HepG2 (cell line): ENCODE results near the gene GNG4. TPM values are rescaled to one million over a fixed set of nuclear protein-coding genes. Genes with fewer than 3 reads are reported as not detected.

Source experiments
- ATAC-seq: fragments of 200-7000 bp; cut with Tn5 transposase; 3 replicates; pipeline ENCODE4 v1.9.1; 2020; ENCODE audit warnings: mild to moderate bottlenecking, moderate library complexity
- BruUV-seq: library from RNA; stranded (reverse); fragments of 400-500 nt; replicated peaks from 2 replicates; lab custom pipeline; 2021; lab: Mats Ljungman, UMichigan
- CTCF ChIA-PET: fragments of 300-600 bp; formaldehyde crosslinking; extraction: SDS; loops from one replicate; lab custom pipeline; 2021; ENCODE audit warnings: low total read pairs, inconsistent platforms, low intra/inter-chr PET ratio; lab: Yijun Ruan, JAX
- POLR2A ChIA-PET: fragments of 350-600 bp; sonication (Branson Sonifier 250); formaldehyde crosslinking; loops from one replicate; lab custom pipeline; 2020; ENCODE audit warnings: antibody characterized with exemption, inconsistent platforms; lab: Yijun Ruan, JAX
- DNase-seq: peaks from one replicate; pipeline ENCODE4 v3.0.0-alpha.2; 2015; ENCODE audit warnings: low spot score
- FAIRE-seq: peaks from 3 replicates; lab custom pipeline; 2011; peaks lifted over from hg19 to GRCh38; lab: Jason Lieb, UNC
- H2AFZ ChIP-seq: one replicate; pipeline ENCODE4 v1.6.1; 2011; ENCODE audit warnings: low read length, inconsistent platforms
- H3K27ac ChIP-seq: fragments of 300-600 bp; 3 replicates; pipeline ENCODE4 v1.8.0; 2011; ENCODE audit warnings: mixed run types, mild to moderate bottlenecking, mixed read lengths, low read length, inconsistent platforms; ENCODE audit not compliant: insufficient read depth; ENCODE audit errors: extremely low read length
- H3K27me3 ChIP-seq, 2 experiments: fragments of 200-600 bp in 1 of 2; 2 replicates in 1 of 2; 3 replicates in 1 of 2; pipeline versions ENCODE4 v1.6.0 to v1.8.0; 2011; ENCODE audit warnings: low read length in 2 of 2, mild to moderate bottlenecking in 2 of 2, moderate library complexity in 2 of 2, inconsistent platforms in 1 of 2; ENCODE audit not compliant: insufficient read depth in 2 of 2, control insufficient read depth in 1 of 2
- H3K36me3 ChIP-seq, 2 experiments: fragments of 200-600 bp in 1 of 2; replicated peaks in 1 of 2; 2 replicates in 1 of 2; 3 replicates in 1 of 2; pipeline versions ENCODE4 v1.5.1 to v1.8.0; 2011; ENCODE audit warnings: low read length in 2 of 2, inconsistent platforms in 1 of 2; ENCODE audit not compliant: insufficient read depth in 2 of 2, control insufficient read depth in 1 of 2
- H3K4me1 ChIP-seq: 2 replicates; pipeline ENCODE4 v1.5.1; 2012; ENCODE audit warnings: low read length, inconsistent platforms; ENCODE audit not compliant: insufficient read depth
- H3K4me2 ChIP-seq: 2 replicates; pipeline ENCODE4 v1.6.0; 2011; ENCODE audit warnings: low read depth, low read length, inconsistent platforms
- H3K4me3 ChIP-seq, 3 experiments: fragments of 200-600 bp in 1 of 3; sonication (generic), shearing (Covaris generic) in 1 of 3; replicated peaks in 1 of 3; 2 replicates each; pipeline ENCODE4 v1.5.1; 2011 to 2016; ENCODE audit warnings: low read length in 3 of 3, inconsistent platforms in 2 of 3, low read depth in 2 of 3, mild to moderate bottlenecking in 2 of 3, control low read depth in 1 of 3, mixed read lengths in 1 of 3; ENCODE audit not compliant: insufficient read depth in 1 of 3
- H3K79me2 ChIP-seq: one replicate; pipeline ENCODE4 v1.6.1; 2011; ENCODE audit warnings: low read length, inconsistent platforms; ENCODE audit not compliant: insufficient read depth
- H3K9ac ChIP-seq: 2 replicates; pipeline ENCODE4 v1.6.0; 2011; ENCODE audit warnings: mild to moderate bottlenecking, low read depth, low read length, inconsistent platforms; ENCODE audit not compliant: insufficient read depth
- H3K9me3 ChIP-seq: 2 replicates; pipeline ENCODE4 v1.5.1; 2012; ENCODE audit warnings: mild to moderate bottlenecking, low read length
- H4K20me1 ChIP-seq: 2 replicates; pipeline ENCODE4 v1.6.0; 2011; ENCODE audit warnings: inconsistent platforms, mild to moderate bottlenecking, low read length, moderate library complexity; ENCODE audit not compliant: insufficient read depth
- CHD4 ChIP-seq: fragments of 200-600 bp; sonication (generic); IDR thresholded peaks from 2 replicates; pipeline ENCODE4 v1.7.0; 2017; ENCODE audit warnings: mild to moderate bottlenecking, low read length, borderline replicate concordance
- EP300 ChIP-seq, 3 experiments: sonication (generic) in 1 of 3; formaldehyde crosslinking in 1 of 3; IDR thresholded peaks; 2 replicates each; pipeline versions ENCODE4 v1.5.1 to v1.6.1; 2011 to 2020; ENCODE audit warnings: low read depth in 2 of 3, low read length in 2 of 3, borderline replicate concordance in 1 of 3, improper control_type of control experiment in 1 of 3, mild to moderate bottlenecking in 1 of 3, missing genetic modification reagents in 1 of 3, moderate library complexity in 1 of 3
- MTF2 ChIP-seq: sonication (generic); formaldehyde crosslinking; IDR thresholded peaks from 2 replicates; pipeline ENCODE4 v1.5.0; 2020; ENCODE audit warnings: missing genetic modification reagents, borderline replicate concordance
- SMARCE1 ChIP-seq: fragments of 450-650 bp; IDR thresholded peaks from 2 replicates; pipeline ENCODE4 v1.6.1; 2017; ENCODE audit warnings: borderline replicate concordance
- ZNF225 ChIP-seq: sonication (generic); formaldehyde crosslinking; IDR thresholded peaks from 2 replicates; pipeline ENCODE4 v1.4.0; 2020; ENCODE audit warnings: mild to moderate bottlenecking, missing genetic modification reagents
- ZNF431 ChIP-seq: sonication (generic); formaldehyde crosslinking; IDR thresholded peaks from 2 replicates; pipeline ENCODE4 v1.9.0; 2022; ENCODE audit warnings: missing genetic modification reagents, low read depth, mild to moderate bottlenecking, borderline replicate concordance
- ZNF850 ChIP-seq: sonication (generic); formaldehyde crosslinking; conservative IDR thresholded peaks from 2 replicates; pipeline ENCODE4 v1.9.0; 2021; ENCODE audit warnings: mild to moderate bottlenecking, missing genetic modification reagents
- in situ Hi-C: cut with HindIII; loops from 2 replicates; pipeline ENCODE4 v1.10.0; 2017; ENCODE audit warnings: low pct_unique_long_range_greater_than_20kb; ENCODE audit not compliant: extremely low pct_ligation_motif_present
- intact Hi-C: fragments of 100-400 bp; cut with micrococcal nuclease; formaldehyde crosslinking; loops from one replicate; pipeline ENCODE4 v1.10.0; 2022; ENCODE audit not compliant: unreplicated experiment
- polyA plus RNA-seq, 8 experiments: library from polyadenylated mRNA; depleted of rRNA in 3 of 8; stranded (reverse) in 7 of 8; unstranded in 1 of 8; fragments of >200 nt; fragmentation: Illumina TruSeq in 4 of 8; extraction: Trizol in 4 of 8; gene quantifications; 2 replicates each; pipeline versions ENCODE4 v1.2.1 to v1.2.3, GENCODE V29; 2011 to 2016; ENCODE audit warnings: low read depth in 4 of 8, missing spikeins in 1 of 8, mixed read lengths in 1 of 8; ENCODE audit not compliant: insufficient read depth in 1 of 8
- total RNA-seq, 5 experiments: library from RNA; depleted of rRNA; stranded (reverse); fragments of >200 nt; fragmentation: Illumina TruSeq; extraction: Trizol; gene quantifications; 2 replicates each; pipeline ENCODE4 v1.2.3, GENCODE V29; 2016; ENCODE audit warnings: low read depth in 1 of 5
- TF ChIP-seq, protein P1 (sequence below): IDR thresholded peaks from 2 replicates; pipeline ENCODE4 v1.6.1; 2016; ENCODE audit warnings: control low read depth
- TF ChIP-seq, protein P2 (sequence below): sonication (generic); formaldehyde crosslinking; IDR thresholded peaks from 2 replicates; pipeline ENCODE4 v1.4.0; 2020; ENCODE audit warnings: missing genetic modification reagents, borderline replicate concordance
- TF ChIP-seq, protein P3 (sequence below), 2 experiments: sonication (generic) in 1 of 2; formaldehyde crosslinking in 1 of 2; IDR thresholded peaks; 2 replicates each; pipeline versions ENCODE4 v1.4.0 to v1.6.1; 2016 to 2020; ENCODE audit warnings: borderline replicate concordance in 1 of 2, low read depth in 1 of 2, mild to moderate bottlenecking in 1 of 2, missing genetic modification reagents in 1 of 2
- TF ChIP-seq, protein P4 (sequence below): sonication (generic); formaldehyde crosslinking; IDR thresholded peaks from 2 replicates; pipeline ENCODE4 v1.8.1; 2023; ENCODE audit warnings: mild to moderate bottlenecking, missing genetic modification reagents, borderline replicate concordance

Gene GNG4
- total and polyA plus RNA-seq, 2 of the 13 experiments (the other 11 are each of a cell fraction or from before 2014, with no cell fraction given) = 27.1 to 69.5 TPM

DNA sequence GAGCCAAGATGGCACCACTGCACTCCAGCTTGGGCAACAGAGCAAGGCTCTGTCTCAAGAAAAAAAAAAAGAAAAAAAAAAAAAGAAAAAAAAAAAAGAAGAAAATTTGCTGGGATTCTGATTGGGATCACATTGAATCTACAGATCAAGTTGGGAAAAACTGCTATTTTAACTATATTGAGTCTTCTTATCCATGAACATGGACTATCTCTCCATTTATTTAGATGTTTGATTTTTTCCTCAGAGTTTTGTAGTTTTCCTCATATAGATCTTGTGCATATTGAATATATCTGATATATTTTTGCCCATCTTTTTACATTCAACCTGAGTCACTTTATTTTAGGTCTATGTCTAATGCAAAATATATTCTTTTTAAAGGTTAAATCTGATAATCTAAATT lies 87.0 kb downstream of the GNG4 start:
- POLR2A ChIA-PET = no interaction called here
- Histone ChIP-seq H3K27me3 (no peaks in the 10 kb centered on the region), H3K79me2 (no peaks in the 10 kb centered on the region), H3K4me2 (no peak overlapping the region), H3K4me3 (no peak overlapping the region), H3K4me1 (no peaks in the 10 kb centered on the region), H3K36me3 (peaks cover 5 to 20% of the 10 kb centered on the region in 2 experiments), H3K9ac (no peak overlapping the region), H2AFZ (no peak overlapping the region), H3K9me3 (no peaks in the 10 kb centered on the region), H3K27ac (no peak overlapping the region), H4K20me1 (no peaks in the 10 kb centered on the region)
- in situ Hi-C loops (no loop called here), intact Hi-C loops (no loop called here)
- FAIRE-seq = no peak
- TF ChIP-seq MTF2 (no peak), ZNF850 (CRISPR knock-in tag) (no peak), CHD4 (no peak), ZNF431 (CRISPR knock-in tag) (no peak), SMARCE1 (no peak), EP300 (IDR thresholded peaks at IDR 0.05; ENCODE audit: low read depth in 2 of 2, low read length in 2 of 2) (no peak), EP300 (CRISPR knock-in tag; IDR thresholded peaks at IDR 0.05; ENCODE audit: borderline replicate concordance) (no peak), ZNF225 (CRISPR knock-in tag) (no peak)
- TF ChIP-seq, protein P1, sequence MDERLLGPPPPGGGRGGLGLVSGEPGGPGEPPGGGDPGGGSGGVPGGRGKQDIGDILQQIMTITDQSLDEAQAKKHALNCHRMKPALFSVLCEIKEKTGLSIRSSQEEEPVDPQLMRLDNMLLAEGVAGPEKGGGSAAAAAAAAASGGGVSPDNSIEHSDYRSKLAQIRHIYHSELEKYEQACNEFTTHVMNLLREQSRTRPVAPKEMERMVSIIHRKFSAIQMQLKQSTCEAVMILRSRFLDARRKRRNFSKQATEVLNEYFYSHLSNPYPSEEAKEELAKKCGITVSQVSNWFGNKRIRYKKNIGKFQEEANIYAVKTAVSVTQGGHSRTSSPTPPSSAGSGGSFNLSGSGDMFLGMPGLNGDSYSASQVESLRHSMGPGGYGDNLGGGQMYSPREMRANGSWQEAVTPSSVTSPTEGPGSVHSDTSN = no peak
- TF ChIP-seq, protein P2, sequence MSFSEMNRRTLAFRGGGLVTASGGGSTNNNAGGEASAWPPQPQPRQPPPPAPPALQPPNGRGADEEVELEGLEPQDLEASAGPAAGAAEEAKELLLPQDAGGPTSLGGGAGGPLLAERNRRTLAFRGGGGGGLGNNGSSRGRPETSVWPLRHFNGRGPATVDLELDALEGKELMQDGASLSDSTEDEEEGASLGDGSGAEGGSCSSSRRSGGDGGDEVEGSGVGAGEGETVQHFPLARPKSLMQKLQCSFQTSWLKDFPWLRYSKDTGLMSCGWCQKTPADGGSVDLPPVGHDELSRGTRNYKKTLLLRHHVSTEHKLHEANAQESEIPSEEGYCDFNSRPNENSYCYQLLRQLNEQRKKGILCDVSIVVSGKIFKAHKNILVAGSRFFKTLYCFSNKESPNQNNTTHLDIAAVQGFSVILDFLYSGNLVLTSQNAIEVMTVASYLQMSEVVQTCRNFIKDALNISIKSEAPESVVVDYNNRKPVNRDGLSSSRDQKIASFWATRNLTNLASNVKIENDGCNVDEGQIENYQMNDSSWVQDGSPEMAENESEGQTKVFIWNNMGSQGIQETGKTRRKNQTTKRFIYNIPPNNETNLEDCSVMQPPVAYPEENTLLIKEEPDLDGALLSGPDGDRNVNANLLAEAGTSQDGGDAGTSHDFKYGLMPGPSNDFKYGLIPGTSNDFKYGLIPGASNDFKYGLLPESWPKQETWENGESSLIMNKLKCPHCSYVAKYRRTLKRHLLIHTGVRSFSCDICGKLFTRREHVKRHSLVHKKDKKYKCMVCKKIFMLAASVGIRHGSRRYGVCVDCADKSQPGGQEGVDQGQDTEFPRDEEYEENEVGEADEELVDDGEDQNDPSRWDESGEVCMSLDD (CRISPR knock-in tag) = no peak
- TF ChIP-seq, protein P3, sequence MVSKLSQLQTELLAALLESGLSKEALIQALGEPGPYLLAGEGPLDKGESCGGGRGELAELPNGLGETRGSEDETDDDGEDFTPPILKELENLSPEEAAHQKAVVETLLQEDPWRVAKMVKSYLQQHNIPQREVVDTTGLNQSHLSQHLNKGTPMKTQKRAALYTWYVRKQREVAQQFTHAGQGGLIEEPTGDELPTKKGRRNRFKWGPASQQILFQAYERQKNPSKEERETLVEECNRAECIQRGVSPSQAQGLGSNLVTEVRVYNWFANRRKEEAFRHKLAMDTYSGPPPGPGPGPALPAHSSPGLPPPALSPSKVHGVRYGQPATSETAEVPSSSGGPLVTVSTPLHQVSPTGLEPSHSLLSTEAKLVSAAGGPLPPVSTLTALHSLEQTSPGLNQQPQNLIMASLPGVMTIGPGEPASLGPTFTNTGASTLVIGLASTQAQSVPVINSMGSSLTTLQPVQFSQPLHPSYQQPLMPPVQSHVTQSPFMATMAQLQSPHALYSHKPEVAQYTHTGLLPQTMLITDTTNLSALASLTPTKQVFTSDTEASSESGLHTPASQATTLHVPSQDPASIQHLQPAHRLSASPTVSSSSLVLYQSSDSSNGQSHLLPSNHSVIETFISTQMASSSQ (IDR thresholded peaks at IDR 0.05; ENCODE audit: low read depth) = no peak
- TF ChIP-seq, protein P3 (CRISPR knock-in tag; IDR thresholded peaks at IDR 0.05; ENCODE audit: borderline replicate concordance) = no peak
- TF ChIP-seq, protein P4, sequence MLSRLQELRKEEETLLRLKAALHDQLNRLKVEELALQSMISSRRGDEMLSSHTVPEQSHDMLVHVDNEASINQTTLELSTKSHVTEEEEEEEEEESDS = no peak
- CTCF ChIA-PET = no interaction called here
- BruUV-seq = no TSS peak
- no peak for DNase-seq
- no peak for ATAC-seq
